Panc1 (cell line): Measurements from ENCODE around the gene OSBPL10. TPM values are rescaled to one million over a fixed set of nuclear protein-coding genes. Genes with fewer than 3 reads are reported as not detected.

Experiments used
- ATAC-seq: fragments of 200-7000 bp; cut with Tn5 transposase; 2 replicates; pipeline ENCODE4 v1.9.1; 2020; ENCODE audit warnings: mild to moderate bottlenecking, moderate library complexity
- BruUV-seq: library from RNA; stranded (reverse); fragments of 400-500 nt; replicated peaks from 2 replicates; lab custom pipeline; 2021; lab: Mats Ljungman, UMichigan
- CTCF ChIA-PET: fragments of 300-600 bp; sonication (Branson Sonifier 250); formaldehyde crosslinking; loops from one replicate; lab custom pipeline; 2022; ENCODE audit warnings: antibody characterized with exemption; lab: Charles Lee
- POLR2A ChIA-PET: fragments of 300-600 bp; sonication (Branson Sonifier 250); formaldehyde crosslinking; loops from one replicate; lab custom pipeline; 2022; ENCODE audit warnings: antibody characterized with exemption; lab: Charles Lee
- DNase-seq: peaks from one replicate; pipeline ENCODE4 v3.0.0-alpha.2; 2010; ENCODE audit warnings: low read depth, low spot score
- H3K27ac ChIP-seq: 2 replicates; pipeline ENCODE4 v1.5.1; 2011; ENCODE audit warnings: mild to moderate bottlenecking, low read length, inconsistent platforms
- H3K27me3 ChIP-seq: fragments of 200-500 bp; sonication (Bioruptor generic); 2 replicates; pipeline ENCODE4 v1.6.0; 2014; ENCODE audit warnings: low read length, inconsistent platforms; ENCODE audit not compliant: control insufficient read depth, insufficient read depth
- H3K36me3 ChIP-seq: fragments of 200-500 bp; sonication (Bioruptor generic); 2 replicates; pipeline ENCODE4 v1.5.1; 2014; ENCODE audit warnings: inconsistent platforms, mild to moderate bottlenecking, low read length, moderate library complexity; ENCODE audit not compliant: control insufficient read depth, insufficient read depth
- H3K4me1 ChIP-seq: 2 replicates; pipeline ENCODE4 v1.5.1; 2011; ENCODE audit warnings: inconsistent platforms, mild to moderate bottlenecking, low read length, moderate library complexity; ENCODE audit not compliant: control insufficient read depth, insufficient read depth
- H3K4me3 ChIP-seq, 2 experiments: 2 replicates each; pipeline ENCODE4 v1.5.1; 2011 to 2012; ENCODE audit warnings: low read depth in 2 of 2, low read length in 2 of 2, mild to moderate bottlenecking in 2 of 2, inconsistent platforms in 1 of 2, moderate library complexity in 1 of 2
- H3K9me3 ChIP-seq: fragments of 200-500 bp; sonication (Bioruptor generic); 2 replicates; pipeline ENCODE4 v1.5.1; 2014; ENCODE audit warnings: low read depth, mild to moderate bottlenecking, inconsistent platforms, low read length, moderate library complexity; ENCODE audit not compliant: control insufficient read depth, insufficient read depth
- CTCF ChIP-seq: fragments of 450-650 bp; IDR thresholded peaks from 2 replicates; pipeline ENCODE4 v1.5.1; 2017; ENCODE audit warnings: mild to moderate bottlenecking
- POLR2AphosphoS5 ChIP-seq: IDR thresholded peaks from 2 replicates; pipeline ENCODE4 v1.6.1; 2012; ENCODE audit warnings: mild to moderate bottlenecking, low read depth, low read length, moderate library complexity
- REST ChIP-seq, 2 experiments: IDR thresholded peaks; 2 replicates each; pipeline ENCODE4 v1.6.1; 2011 to 2012; ENCODE audit warnings: low read depth in 2 of 2, control low read depth in 1 of 2, low read length in 1 of 2, mild to moderate bottlenecking in 1 of 2, moderate library complexity in 1 of 2; ENCODE audit not compliant: insufficient read depth in 1 of 2
- SIN3A ChIP-seq: IDR thresholded peaks from 2 replicates; pipeline ENCODE4 v1.6.1; 2012; ENCODE audit warnings: low read depth, mild to moderate bottlenecking, low read length, moderate library complexity, borderline replicate concordance; ENCODE audit not compliant: insufficient read depth
- TCF7L2 ChIP-seq: IDR thresholded peaks from 2 replicates; pipeline ENCODE4 v1.6.1; 2011; ENCODE audit warnings: mild to moderate bottlenecking, low read depth, low read length, inconsistent platforms
- in situ Hi-C: cut with HindIII; loops from 2 replicates; pipeline ENCODE4 v1.10.0; 2016; ENCODE audit warnings: low sequenced_read_pairs, low pct_unique_long_range_greater_than_20kb
- intact Hi-C: fragments of 100-400 bp; cut with micrococcal nuclease; formaldehyde crosslinking; loops from one replicate; pipeline ENCODE4 v1.10.0; 2022; ENCODE audit not compliant: unreplicated experiment
- total RNA-seq: library from RNA; stranded (reverse); gene quantifications from one replicate; pipeline ENCODE4 v1.2.1, GENCODE V29; 2021; ENCODE audit not compliant: unreplicated experiment

OSBPL10 gene
- total RNA-seq, 1 experiment from 2014 or later: 88.1 TPM

GRCh38 chr3:31775383-31775782, 205.7 kb downstream of the OSBPL10 start:
- ATAC-seq (no peak), DNase-seq (no peak)
- in situ Hi-C loops (no loop called here), intact Hi-C loops (no loop called here)
- no peak overlapping the region for H3K4me3 ChIP-seq
- POLR2A ChIA-PET: no interaction called here
- CTCF ChIA-PET: no interaction called here
- no peaks in the 10 kb centered on the region for H3K4me1 ChIP-seq
- no peak overlapping the region for H3K27ac ChIP-seq
- TF ChIP-seq CTCF (no peak), POLR2AphosphoS5 (no peak)
- no peaks in the 10 kb centered on the region for H3K27me3 ChIP-seq
- no TSS peak for BruUV-seq
- H3K36me3 ChIP-seq: no peaks in the 10 kb centered on the region; the same call in 1 of the 2 replicates
- H3K9me3 ChIP-seq: no peaks in the 10 kb centered on the region

- TF ChIP-seq SIN3A (no peak), POLR2AphosphoS5 (no peak), CTCF (no peak), REST (IDR thresholded peaks at IDR 0.05; ENCODE audit: insufficient read depth in 1 of 2, low read depth in 2 of 2, low read length in 1 of 2) (no peak), TCF7L2 (no peak)
- no peaks in the 10 kb centered on the region for H3K9me3 ChIP-seq
- POLR2A ChIA-PET: no interaction called here
- no peak for DNase-seq
- H3K27me3 ChIP-seq: no peaks in the 10 kb centered on the region
- intact Hi-C loops: no loop called here
- no TSS peak for BruUV-seq
- no peak overlapping the region for H3K4me3 ChIP-seq
- in situ Hi-C loops: no loop called here
- H3K4me1 ChIP-seq: no peaks in the 10 kb centered on the region
- H3K27ac ChIP-seq: no peak overlapping the region
- CTCF ChIA-PET: interaction anchor here (0.7 kb wide), 1 partner anchor 364 kb away, joined by 8 read pairs; no protein-coding TSS in a partner anchor
- ATAC-seq: no peak
- no peaks in the 10 kb centered on the region; the same call in 1 of the 2 replicates for H3K36me3 ChIP-seq
These were observed 208.1 kb downstream of the OSBPL10 start for GRCh38 chr3:31772758-31773473.
